DMS114 treated with DMSO at 0.1 percent for 48 hours (cell line): ENCODE data around the gene COL4A3.

Experiments used
- DNase-seq: peaks from one replicate; lab custom pipeline; 2025; ENCODE audit not compliant: unreplicated experiment; lab: John Stamatoyannopoulos, UW

The COL4A3 gene

GRCh38 chr2:227163998-227164762 is at the start of gene COL4A3, which contains the start of gene COL4A4:
Gene COL4A3 (plus strand): TSS chr2:227164624. CDS start chr2:227164727, 103 bp downstream.
Gene COL4A4 (minus strand): TSS chr2:227164205. CDS start chr2:227147483, 16,722 bp downstream.
- no peak for DNase-seq

DNA sequence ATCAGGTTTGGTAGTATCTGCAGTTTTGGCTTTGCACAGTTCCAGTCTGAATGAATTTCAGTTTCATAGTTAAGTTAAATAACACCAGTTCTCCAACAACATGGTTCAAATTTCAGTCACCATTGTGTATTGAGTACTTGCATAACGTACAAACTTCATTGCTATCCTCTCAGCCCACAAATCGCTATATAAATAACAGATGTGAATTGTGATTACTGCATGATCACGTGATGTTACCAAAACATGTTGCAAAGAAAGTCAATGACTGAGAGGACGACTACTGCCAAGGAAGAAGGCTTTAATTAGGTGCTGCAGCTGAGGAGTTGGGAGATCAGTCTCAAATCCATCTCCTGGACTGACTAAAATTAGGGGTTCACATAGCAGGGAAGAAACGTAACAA is 48.7 kb upstream of the COL4A3 start:
- no peak for DNase-seq

DNA sequence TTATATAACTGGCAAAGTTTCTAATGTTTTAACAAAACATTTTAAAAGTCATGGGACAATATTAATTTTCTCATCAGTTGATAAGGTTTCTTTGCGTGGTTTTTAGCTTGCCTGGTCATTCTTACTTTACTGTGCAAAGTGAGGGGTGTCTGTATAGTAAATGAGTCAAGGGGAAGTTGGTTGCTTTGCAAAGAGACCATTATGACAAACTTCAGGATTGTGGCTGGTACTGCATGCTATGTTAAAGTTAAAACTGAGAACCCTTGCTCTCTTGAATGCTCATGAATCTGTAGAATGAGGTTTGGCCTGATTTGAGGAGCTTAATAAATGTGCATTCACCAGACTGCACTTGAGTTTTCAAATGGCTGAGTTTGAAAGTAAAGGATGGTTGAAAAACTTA is 47.4 kb upstream of the COL4A3 start:
- DNase-seq, result no peak

DNA sequence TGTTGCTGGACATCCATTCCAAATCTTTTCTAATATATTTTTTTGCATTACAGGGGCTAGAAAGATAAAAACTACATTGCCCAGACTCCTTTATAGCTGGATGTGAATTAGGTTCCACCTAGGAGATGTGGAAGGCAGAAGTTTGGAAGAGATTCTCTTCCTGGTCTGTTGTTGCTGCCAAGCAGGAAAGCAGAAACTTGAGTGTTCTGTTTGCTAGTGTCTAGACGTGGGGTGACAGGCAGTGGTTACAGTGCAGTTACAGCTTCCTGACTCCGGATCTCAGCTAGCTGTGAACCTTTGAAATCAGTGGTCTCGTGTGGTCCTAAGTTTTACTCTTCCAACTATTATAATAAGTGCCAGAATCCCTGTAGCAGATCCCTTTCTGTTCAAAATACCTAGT is 46.6 kb upstream of the COL4A3 start:
- DNase-seq, result no peak

DNA sequence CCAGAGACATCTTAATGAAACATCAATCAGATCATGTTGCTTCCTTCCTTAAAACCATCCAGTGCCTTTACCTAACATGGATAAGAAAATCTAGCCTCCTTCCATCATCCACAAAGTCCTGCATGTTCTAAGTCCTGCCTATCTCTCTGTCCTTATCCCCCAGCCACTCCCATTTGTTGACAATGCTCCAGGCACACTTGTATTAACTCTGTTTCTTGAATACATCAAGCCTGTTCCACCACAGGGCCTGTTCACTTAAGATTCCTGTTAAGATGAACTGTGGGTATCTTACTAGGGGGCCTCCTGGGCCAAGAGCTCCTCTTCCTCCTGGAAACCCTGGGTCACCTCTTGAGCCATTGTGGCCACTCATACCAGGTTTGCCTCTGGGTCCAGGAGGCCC is 46.1 kb upstream of the COL4A3 start:
- DNase-seq, result no peak

DNA sequence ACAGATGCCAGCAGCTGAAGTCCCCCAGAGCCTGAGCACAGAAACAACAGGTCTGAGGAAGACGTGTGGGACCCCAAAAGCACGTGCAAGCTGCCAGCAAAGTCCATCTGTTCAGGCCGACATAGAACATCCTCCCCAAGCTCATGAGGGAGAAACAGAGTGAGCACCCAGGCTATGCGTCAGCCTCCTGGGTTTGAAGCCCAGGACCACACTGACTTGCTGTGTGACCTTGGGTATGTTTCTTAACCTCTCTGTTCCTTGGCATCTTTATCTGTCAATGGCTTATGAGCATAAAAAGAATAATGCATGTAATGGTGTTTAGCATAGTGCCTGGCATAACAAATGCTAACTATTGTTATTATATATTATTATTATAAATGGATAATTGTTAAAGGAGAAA is 40.7 kb upstream of the COL4A3 start:
- no peak for DNase-seq

DNA sequence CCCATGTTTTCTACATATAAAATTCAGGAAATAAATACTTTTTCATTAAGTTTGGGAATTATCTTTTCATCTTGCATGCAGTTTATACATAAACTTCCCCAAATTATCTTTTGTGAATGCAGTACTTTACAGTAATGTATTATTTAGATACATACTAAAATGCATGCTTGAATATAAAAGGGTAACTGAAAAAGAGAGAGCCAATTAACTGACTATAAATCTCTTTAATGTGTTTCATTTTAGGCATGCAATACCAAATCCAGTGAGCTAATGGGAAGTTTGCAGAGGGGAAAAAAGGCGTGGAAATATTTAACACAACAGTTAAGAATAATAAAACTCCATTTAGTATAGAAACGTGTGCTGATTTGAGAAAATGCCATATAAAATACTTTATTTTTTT is 39.6 kb upstream of the COL4A3 start:
- DNase-seq, result no peak

DNA sequence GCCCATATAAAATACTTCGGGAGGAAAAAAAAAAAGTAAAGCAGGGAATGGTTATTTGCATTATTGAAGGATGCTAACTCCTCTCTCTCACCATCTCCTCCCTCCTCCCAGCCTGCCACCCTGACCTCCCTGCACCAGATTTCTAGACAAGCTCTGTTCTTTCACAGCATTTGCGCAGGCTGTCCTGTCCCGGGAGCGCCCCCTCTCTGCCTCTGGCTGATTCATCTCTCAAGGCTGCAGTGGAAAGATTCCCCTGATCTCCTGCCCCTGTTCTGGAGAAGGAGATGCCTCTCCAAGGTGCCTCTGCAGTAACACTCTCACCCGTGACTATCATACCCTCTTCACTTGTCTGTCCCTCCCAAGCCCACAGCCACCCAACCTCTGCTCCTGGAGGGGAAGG is 38.9 kb upstream of the COL4A3 start:
- no peak for DNase-seq

DNA sequence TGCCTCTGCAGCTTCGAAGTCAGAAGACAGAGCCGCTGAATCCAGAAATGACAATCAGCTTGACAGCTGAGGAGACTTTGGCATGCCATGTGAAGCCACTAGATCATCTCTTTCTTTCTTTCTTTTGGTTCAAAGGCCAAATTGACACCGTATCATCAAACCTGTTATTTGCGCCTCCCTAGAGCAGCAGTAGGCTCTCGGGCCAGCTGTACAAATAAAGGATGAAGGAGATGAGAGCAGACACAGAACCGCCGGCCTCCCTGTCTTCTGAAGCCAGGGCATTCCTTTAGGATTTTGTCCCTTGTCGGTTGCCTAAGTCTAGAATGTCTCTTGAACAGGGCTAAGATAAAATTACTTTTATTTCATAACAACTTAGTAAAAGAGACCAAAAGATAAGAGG is 37.2 kb upstream of the COL4A3 start:
- no peak for DNase-seq

DNA sequence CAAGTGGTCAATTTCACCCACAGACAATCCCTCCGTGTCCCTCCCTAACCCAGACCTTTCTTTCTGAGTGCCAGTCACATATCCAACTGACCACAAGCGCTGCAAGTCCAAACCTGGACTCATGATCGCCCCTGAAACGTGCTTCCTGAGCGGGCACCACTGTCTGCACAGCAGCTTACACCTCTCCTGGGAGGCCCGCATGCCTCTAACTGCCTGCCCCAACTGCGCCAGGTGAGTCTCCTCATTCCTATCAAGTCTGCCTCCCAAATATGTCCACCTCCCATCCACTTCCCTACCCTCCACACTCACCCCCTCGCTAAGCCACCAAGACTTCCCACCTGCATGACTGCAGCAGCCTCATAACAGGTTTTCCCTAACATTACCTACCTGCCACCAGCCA is 33.8 kb upstream of the COL4A3 start:
- DNase-seq, result no peak

GRCh38 chr2:227132986-227133385 is 31.4 kb upstream of the COL4A3 start:
- DNase-seq, result no peak

- no peak for DNase-seq
Observed at GRCh38 chr2:227134591-227134990, 29.8 kb upstream of the COL4A3 start.

DNA sequence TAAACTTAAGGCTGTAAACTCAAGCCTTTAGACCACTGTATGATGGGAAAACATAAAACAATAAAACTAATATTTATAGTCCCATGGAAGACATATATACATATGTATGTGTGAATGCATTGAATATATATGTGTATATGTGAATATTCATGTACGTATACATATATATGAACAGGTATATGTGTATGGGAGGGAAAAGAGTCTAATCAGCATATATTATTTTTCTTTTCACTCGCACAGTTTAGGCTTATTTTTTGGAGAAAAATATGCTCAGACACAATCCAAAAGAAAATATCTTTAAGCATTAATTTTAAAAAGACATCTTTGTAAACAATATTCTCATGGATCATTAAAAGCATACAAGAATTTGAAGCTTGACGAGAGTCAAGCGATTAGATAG is 23.1 kb upstream of the COL4A3 start:
- no peak for DNase-seq

- no peak for DNase-seq
Observed at GRCh38 chr2:227143895-227144294, 20.5 kb upstream of the COL4A3 start.

DNA sequence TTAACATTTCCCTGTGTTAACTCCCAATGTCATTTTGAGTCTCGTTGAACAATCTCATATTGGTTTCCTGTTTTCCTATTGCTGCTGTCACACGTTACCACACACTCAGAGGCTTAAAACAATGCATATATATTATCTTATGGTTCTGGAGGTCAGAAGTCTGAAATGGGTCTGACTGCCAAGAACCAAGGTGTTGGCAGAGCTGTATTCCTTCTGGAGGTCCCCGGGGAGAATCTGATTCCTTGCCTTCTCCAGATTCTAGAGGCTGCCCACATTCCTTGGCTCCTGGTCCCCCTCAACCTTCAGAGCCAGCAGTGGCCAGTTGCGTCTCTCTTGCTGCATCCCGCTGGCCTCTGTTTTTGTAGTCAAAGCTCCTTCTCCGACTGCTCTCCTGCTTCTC is 18.0 kb upstream of the COL4A3 start:
- DNase-seq, result no peak

GRCh38 chr2:227147023-227147422 is 17.4 kb upstream of the COL4A3 start:
- no peak for DNase-seq

- no peak for DNase-seq
Observed at GRCh38 chr2:227148106-227148505, 16.3 kb upstream of the COL4A3 start.

DNA sequence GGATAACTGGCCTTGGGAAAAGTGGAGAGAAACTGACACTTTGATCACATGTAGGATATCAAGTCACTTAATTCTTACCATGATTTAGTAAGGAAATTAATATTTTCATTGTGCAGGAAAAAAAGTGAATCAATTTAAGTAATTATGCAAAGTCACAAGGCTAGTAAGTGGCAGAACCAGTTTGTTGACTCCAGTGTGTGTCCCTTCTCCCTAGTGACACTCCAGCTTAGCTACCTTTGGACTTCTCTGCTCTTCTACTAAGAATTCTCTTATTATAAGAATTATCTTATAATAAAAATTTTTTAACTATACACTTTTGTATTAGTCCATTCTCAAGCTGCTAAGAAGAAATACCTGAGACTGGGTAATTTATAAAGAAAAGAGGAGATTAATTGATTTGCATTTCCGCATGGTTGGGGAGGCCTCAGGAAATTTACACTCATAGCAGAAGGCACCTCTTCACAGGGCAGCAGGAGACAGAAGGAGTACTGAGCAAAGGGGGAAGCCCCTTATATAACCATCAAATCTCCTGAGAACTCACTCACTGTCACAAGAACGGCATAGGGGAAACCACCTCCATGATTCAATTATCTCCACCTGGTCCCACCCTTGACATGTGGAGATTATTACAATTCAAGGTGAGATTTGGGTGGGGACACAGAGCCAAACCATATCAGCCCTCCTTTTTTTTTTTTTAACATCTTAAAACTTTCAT is 14.0 kb upstream of the COL4A3 start:
- DNase-seq, result no peak

DNA sequence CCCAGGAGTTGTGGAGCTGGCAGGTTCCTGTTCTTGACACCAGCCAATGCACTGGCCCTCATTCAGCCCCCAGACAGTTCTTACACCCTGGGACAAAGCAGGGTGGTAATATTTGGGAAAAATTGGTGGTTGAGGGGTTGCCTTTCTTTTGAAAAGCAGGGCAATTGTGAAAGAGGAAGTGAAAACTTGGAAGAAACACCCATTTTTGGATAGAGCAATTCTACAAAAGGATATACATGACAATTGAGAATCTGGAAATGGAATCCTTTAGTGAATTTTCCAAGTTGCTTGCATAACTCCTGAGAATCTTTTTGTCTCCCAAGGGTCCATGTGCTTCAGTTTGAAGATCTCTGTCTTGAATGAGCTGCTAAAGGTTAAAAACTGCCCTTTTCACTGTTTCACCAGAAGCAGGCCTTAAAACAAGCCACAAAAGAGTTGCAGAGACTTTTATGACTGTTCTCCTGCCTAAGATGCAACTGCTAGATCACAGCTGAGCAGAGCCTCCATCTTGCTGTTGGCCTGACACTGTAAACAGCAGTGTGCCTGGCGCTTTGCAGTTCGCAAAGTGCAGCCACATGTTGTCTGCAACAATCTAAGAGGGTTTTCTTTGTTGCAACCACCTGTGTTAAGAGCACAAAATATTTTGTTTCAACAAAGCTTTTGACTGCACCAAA is 12.2 kb upstream of the COL4A3 start:
- DNase-seq, result no peak

GRCh38 chr2:227153307-227153706 is 11.1 kb upstream of the COL4A3 start:
- DNase-seq, result no peak

DNA sequence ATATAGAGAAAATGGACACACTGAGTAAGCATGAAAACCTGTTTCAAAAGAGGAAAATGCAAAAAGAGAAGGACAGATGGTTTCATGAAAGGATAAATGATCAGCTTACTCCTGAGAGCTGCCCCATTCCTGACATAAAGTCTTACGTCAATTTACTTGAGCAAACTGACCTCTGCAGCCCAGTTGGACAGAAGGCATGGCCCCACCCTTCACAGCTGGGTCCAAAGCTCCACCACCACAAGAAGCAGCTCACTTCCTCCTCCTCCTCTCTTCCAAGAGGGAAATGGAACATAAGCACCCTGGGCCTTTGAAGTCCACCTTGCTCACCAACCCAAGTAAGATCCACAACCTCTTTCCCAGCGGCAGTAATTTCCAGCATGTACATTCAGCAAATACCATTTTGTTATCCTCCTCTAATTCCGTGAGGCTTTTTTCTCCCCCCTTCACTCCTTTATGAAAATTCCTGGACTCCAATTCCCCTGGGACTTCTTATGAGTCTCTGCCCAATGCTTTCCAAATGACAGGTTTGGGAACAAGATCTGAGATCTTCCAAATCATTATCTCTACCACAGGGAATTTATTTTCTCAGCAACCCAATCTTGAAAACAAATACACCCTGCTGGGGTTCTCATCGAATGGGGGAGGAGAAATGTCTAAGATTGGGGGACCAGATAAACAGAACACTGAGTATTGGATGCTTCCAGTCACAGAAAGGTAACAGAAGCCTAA is 10.5 kb upstream of the COL4A3 start:
- no peak for DNase-seq
